GM12864 (cell line): ENCODE results near the gene ANKRD63.
A peak's percentile ranks its signal among the peaks of the same experiment; 100 is the strongest.

Experiments used
- DNase-seq: peaks from one replicate; pipeline ENCODE4 v3.0.0-alpha.2; 2011; ENCODE audit warnings: low read depth
- H3K4me3 ChIP-seq: 2 replicates; pipeline ENCODE4 v1.5.1; 2011; ENCODE audit warnings: mild to moderate bottlenecking, low read depth, low read length, control low read depth
- TF ChIP-seq, protein P1 (sequence below): IDR thresholded peaks from 2 replicates; pipeline ENCODE4 v1.5.1; 2011; ENCODE audit warnings: low read depth, mild to moderate bottlenecking, moderate library complexity, low read length, control low read depth, inconsistent platforms; ENCODE audit errors: missing control alignments

ANKRD63 gene

GRCh38 chr15:40328751-40329150, 45.9 kb upstream of the ANKRD63 start:
- no peak for DNase-seq
- TF ChIP-seq, protein P1, sequence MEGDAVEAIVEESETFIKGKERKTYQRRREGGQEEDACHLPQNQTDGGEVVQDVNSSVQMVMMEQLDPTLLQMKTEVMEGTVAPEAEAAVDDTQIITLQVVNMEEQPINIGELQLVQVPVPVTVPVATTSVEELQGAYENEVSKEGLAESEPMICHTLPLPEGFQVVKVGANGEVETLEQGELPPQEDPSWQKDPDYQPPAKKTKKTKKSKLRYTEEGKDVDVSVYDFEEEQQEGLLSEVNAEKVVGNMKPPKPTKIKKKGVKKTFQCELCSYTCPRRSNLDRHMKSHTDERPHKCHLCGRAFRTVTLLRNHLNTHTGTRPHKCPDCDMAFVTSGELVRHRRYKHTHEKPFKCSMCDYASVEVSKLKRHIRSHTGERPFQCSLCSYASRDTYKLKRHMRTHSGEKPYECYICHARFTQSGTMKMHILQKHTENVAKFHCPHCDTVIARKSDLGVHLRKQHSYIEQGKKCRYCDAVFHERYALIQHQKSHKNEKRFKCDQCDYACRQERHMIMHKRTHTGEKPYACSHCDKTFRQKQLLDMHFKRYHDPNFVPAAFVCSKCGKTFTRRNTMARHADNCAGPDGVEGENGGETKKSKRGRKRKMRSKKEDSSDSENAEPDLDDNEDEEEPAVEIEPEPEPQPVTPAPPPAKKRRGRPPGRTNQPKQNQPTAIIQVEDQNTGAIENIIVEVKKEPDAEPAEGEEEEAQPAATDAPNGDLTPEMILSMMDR, result no peak
- H3K4me3 ChIP-seq, result no peak overlapping the region

DNA sequence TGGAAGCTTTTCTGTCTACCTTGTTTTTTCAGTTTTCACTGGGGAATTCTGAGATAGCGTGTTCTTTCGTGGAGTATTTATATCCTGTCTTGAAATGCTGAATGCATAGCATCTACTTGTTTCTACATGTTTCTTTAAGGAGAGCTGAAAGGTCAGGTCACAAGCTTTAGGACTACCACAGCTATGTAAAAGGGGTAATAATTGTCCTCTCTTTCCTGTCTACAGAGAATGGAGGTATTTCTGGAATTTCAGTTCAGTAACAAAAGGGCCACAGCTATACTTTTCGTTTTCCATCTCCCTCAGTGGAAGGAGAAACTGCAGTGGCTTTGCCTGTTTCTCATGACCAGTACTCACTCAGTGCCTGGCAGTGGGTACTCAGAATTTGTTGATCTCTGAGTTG, 45.3 kb upstream of the ANKRD63 start:
- TF ChIP-seq, protein P1, result no peak
- H3K4me3 ChIP-seq, result no peak overlapping the region
- no peak for DNase-seq

GRCh38 chr15:40327457-40327856, 44.6 kb upstream of the ANKRD63 start:
- TF ChIP-seq, protein P1, result no peak
- no peak overlapping the region for H3K4me3 ChIP-seq
- no peak for DNase-seq

GRCh38 chr15:40325700-40326099, 42.8 kb upstream of the ANKRD63 start:
- no peak for DNase-seq
- H3K4me3 ChIP-seq, result no peak overlapping the region
- TF ChIP-seq, protein P1, result no peak

DNA sequence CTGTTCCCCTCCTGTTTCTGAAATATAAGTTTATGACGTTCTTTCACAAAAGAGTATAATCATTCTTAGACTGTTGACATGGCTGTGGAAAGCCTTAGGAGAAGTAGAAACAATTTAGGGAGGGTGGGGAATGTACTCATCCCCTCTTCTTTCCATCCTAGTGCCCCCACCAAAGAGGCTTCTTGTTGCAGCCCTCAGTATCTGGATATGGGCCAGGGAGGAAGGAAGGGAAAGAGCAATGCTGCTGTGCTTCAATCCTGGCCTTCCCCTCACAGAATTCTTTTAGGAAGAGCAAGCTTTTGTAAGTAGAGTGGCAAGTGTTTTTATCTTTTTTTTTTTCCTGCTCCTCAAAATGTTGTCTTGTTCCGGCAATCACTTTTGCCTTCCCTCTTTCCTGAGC, 42.3 kb upstream of the ANKRD63 start:
- DNase-seq, result no peak
- H3K4me3 ChIP-seq, result no peak overlapping the region
- TF ChIP-seq, protein P1, result no peak

DNA sequence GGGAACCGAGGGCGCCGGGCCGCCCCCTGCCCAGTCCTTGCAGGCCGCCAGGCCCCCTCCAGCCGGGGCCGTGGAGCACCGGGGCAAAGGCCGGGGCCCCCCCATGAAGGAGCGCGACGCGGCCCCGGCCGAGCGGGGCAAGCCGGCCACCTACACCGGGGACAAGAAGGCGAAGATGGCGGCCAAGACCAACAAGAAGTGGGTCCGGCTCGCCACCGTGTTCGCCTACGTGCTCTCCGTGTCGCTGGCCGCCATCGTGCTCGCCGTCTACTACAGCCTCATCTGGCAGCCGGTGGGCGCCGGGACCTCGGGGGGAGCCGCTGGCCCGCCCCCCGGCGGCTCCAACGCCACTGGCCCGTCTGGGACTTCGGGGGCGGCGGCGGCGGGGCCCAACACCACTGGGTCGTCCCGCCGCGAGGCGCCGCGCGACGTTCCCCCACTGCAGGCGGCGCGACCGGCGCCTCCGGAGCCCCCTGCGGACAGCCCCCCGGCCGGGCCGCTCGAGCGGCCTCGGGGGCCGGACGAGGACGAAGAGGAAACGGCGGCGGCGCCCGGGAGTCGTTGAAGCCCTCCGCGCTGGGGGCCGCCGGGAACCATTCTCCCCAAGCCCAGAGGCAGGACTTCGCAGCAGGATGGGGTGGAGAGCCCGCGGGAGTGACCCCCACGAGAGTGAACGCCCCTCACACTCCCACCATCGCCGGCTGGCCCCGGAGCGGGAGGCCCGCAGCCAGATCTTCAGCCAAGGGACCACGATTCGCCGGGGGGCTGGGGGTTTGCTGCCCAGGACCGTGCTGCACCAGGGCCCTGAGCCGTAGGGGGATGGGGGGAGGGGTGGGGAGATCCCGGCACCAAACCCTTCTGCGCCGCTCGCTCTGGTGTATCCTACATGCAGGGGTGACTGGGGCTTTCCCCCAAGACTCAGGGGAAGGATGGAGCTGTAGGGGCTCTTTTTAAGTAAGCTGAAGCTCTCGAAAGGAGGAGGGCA, 41.4 kb upstream of the ANKRD63 start:
- DNase-seq, result no peak

More for the DNA sequence above, 41.4 kb upstream of the ANKRD63 start:
- TF ChIP-seq, protein P1, result no peak
- H3K4me3 ChIP-seq, result peak overlapping the region; percentile 68
